NCI-H2029 treated with DMSO at 0.1 percent for 48 hours (cell line): ENCODE measurements around the gene PACC1.

Experiments used
- DNase-seq: peaks from one replicate; lab custom pipeline; 2025; lab: John Stamatoyannopoulos, UW

The PACC1 gene

GRCh38 chr1:212414328-212415106 is at the start of gene PACC1:
Gene PACC1, minus strand, starts transcription at chr1:212414886. Its CDS starts 129 bp downstream, at chr1:212414757.
- peak; percentile 24 for DNase-seq

DNA sequence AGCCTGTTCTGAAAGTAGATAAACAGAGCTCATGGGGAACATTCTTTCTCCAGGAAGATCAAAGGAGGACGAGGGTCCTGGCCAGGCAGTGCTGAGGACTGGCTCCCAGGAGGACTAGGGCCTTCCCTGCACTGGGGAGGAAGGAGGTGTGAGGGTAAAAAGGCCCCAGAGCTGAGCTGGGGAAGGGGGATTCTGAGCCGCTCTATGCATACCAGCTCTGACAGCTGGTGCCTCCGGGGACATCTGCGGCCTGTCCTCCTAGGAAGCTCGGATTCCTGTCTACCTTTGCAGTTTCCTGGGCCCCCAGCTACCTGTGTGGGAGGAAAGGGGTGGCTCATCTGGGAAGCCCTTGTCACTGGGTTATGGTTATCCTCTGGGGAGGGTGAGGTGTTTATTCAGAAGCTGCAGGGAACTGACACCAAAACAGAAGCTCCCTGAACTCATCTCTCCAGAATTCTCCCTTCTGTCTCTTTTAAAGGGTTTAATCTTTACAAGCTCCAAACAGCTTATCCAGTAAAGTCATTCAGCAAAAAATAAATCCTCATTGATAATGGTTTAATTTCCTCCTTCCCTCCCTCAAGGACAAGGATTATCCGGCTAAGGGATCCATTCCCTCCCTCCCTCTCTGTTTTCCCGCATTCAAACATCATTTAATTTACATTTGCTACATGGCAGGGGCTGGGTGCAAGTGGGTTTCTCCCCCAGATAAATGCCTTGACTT is 49.0 kb upstream of the PACC1 start:
- DNase-seq, result no peak

- no peak for DNase-seq
These were observed 47.4 kb upstream of the PACC1 start for GRCh38 chr1:212461916-212462660.

- no peak for DNase-seq
These were observed 45.7 kb upstream of the PACC1 start for GRCh38 chr1:212460376-212460775.

DNA sequence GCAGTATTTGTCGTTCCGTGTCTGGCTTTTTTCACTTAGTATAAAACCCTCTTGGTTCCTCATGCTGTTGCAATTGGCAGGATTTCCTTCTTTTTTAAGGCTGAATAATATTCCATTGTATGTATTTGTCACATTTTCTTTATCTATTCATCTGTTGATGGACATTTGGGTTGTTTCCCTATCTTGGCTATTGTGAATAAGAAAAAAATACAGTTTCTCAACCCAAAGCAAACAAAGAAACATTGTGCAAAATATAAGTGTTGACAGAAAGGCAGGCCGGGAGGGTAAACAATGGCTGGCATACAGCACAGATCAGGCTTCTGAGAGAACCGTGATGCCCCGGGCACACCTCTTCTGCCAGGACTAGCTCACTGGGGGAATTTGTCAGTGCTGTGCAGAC is 45.0 kb upstream of the PACC1 start:
- DNase-seq, result no peak

DNA sequence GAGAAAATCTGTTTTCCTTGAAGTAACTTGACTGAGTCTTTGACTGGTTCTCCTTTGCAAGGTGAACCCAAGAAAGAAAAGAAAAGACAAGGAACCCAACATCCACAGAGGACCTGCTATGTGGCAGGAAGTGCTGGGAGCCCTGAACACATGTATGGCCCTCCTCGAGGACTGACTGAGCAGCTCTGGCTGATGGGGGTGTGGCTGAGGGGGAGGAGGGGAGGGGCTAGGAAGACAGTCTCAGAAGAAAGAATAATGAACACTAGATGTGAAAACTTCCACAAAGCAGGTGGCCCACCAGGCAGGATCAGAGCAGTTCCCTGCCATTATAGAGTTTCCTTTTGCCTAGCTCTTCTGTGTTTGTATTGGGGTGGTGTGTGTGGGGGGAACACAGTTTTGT is 44.1 kb upstream of the PACC1 start:
- DNase-seq, result no peak

DNA sequence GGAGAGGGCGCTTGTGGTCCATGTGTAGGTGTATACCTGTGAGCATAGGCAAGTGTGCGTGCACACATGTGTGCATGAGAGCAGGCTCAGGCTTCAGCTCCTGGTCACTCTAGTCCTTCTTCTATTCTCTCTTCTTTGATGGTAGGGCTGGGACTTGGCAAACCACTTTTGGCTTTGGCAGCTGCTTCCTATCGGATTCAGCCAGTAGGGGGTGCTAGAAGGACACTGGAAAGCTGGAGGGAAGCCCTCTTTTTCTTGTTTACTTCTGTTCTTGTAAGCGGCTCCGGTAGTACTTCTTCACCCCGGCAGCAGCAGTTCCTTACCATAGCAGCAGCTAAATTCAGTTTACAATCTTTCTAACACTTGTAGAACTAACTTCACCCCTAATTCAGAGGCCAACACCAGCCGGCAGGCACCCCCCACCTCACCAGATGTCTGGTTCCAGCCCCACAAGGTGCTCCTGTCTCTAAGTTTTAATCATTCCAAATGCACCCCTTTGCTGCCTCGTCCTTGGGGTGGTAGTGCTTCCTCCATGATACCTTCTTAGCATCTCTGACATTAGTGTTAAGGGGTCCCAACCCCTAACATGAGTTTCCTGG is 43.2 kb upstream of the PACC1 start:
- DNase-seq, result peak; percentile 4

GRCh38 chr1:212455803-212456528 is 41.3 kb upstream of the PACC1 start:
- DNase-seq, result peak; percentile 21

DNA sequence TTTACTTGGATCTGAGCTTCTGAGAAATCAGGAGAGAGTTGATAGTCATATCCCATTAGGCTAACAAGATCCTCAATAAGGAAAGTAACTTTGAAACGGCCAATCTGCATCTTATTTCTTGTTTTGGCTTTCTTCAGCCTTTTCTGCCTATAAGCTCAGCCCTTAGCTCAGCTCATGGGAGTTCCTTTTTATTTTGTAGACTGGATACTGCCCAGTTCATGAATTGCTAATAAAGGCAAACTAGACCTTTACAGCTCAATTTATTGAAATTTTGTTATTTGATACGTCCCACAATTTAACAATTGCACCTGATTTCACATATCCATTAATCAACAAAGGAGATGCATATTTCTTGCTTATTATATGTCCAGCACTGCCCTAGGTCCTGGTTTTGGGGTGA is 40.7 kb upstream of the PACC1 start:
- DNase-seq, result no peak

- no peak for DNase-seq
These were observed 40.1 kb upstream of the PACC1 start for GRCh38 chr1:212454741-212455140.

DNA sequence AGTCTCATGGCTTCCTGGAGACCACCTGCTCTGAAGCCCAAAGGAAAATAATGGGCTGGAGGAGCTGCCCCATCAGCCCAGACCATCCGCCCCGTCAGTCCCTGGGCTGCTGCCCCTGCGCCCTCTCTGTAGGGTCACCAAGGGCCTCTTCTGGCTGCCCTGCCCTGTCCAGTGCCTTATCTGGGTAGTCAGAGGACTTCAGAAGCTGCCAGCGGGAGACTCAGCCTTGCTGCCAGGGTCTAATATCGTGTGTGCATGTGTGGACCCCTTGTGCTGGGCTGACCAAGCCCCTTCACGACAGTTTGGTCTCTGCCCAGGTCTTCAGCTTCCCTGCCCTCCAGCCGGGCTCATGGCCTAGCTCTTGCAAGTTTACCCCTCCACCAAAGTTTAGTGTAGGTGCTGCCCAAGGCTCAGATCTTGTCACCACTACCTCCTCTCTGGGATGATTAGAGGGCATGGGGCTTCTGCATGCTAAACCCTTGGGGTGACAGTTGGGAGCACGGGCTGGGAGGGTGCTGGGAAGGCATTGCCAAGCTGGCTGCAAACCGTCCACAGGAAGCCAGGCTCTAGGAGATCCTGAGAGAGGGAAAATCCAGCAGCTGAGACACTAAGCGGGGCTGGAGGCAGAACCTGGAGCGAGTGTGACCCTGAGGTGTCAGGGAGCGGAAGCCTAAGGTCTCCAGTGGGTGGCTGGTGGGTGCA is 38.6 kb upstream of the PACC1 start:
- DNase-seq, result no peak

GRCh38 chr1:212452323-212453155 is 37.9 kb upstream of the PACC1 start:
- no peak for DNase-seq

DNA sequence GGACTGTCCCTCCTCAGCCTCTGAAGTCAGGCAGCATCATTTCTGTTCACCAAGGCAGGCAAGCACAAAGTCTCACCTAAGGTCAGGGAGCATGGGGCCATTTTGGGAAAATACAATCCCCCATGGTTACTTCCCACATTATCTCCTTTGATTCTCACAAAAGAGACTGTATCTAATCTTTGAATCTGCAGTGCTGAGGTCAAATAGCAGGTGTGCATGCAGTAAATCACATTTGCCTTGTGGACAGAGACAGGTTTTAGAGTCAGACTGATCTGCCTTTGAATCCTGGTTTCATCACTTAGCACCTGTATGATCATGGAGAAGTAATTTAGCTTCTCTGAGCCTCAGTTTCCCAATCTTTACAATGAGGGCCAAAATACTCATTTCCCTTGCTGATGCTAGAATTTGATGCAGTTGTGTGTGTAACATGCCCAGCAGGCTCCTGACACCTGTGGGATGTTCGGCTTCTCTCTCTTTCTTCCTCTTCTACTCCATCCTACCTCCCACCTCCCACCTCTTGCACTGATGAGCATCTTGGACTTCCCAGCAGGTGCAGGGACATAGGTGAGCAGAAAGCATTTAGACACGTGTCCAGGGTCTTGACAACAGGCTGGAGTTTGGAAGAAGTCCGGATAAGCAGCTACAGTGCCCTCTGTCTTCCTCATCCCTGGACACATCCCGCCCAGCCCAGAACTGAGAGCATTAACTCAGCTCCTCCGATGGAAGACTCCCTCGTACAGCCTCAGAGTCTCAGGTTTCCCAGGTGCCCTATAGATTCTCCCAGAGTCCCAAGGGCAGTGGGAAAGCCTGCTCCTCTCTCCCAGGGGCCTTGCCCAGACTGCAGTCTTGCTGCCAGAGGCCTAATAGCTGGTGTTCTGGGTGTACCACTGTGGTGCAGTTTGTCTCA is 37.0 kb upstream of the PACC1 start:
- DNase-seq, result no peak

DNA sequence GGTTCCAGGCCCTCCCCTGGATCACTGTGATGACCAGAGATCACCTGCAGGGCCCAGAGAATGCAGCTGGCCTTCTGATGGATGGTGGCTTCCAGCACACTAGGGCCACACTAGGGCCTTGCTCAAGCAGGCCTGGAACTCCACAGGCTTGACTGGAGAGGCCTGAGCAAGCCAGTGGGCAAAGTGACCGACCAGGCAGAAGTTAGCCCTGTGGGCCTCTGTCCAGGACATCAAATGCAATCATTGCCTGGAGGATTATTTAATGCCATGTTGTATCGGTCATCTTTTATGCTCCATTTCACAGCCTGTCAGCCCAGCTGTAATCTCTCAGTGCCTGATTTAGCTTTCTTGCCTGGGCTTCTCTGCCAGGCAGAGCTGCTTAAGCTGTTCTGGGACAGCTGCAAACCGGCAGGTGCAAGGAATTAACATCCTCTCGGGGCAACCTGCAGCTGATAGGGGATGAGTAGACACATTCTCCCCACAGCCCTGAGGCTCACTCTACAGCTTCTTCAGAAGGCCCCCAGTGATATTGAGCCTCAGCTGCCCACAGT is 35.7 kb upstream of the PACC1 start:
- no peak for DNase-seq

DNA sequence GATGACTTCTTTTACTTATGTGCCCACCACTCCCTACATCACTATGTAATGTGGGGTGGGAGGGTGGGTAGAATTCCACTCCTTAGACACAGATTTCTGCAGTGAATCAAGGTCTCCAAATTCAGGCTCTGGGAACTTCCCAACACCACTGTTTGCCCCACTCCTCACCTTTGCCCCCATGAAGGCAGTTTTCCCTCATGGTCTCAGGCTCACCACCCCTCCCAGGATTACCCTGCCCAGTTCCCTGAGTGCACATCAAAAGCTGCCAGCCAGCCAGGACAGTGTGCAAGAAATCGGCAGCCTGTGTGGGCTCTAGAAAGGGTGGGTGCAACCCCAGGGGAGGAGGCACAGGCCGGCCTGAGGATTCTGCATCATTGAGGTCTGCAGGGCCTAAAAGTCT is 32.8 kb upstream of the PACC1 start:
- no peak for DNase-seq

DNA sequence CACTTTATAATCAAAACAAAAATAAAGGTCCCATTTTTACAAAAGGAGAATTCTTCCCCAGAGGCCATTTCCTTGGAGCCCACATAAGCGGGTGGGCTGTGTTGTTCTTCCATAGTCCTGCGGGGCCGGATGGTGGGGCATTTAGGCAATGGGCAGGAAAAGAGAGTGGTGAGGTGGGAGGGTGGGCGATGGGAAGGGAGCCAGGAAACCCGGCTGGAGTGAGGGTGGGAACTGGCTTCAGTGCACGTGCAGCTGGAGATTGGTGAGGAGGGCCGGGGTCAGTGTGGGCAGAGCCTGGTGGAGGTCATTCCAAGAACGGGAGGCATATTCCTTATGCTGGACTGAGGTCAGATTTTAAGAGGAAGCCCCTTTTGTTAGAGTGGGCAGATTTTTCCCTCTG is 31.6 kb upstream of the PACC1 start:
- no peak for DNase-seq

- DNase-seq, result no peak
These were observed 27.7 kb upstream of the PACC1 start for GRCh38 chr1:212442408-212442807.

GRCh38 chr1:212440419-212440818 is 25.7 kb upstream of the PACC1 start:
- DNase-seq, result no peak

GRCh38 chr1:212438831-212439237 is 24.1 kb upstream of the PACC1 start:
- DNase-seq, result no peak
